Spleen (tissue), 11 donors: Measurements from ENCODE around the gene GRIP1. TPM values are rescaled to one million over a fixed set of nuclear protein-coding genes. Genes with fewer than 3 reads are reported as not detected.

Experiments
- DNase-seq: peaks from one replicate; pipeline ENCODE4 v3.0.0-alpha.2; 2020
- H3K27ac ChIP-seq, 8 donors: fragments of 200-600 bp; sonication (generic) in 7 of 8; 1 replicate in 4 of 8; 2 replicates in 4 of 8; pipeline versions ENCODE4 v1.5.0 to v1.8.0; 2016 to 2021; ENCODE audit warnings: inconsistent platforms in 4 of 8, mild to moderate bottlenecking in 4 of 8, moderate library complexity in 1 of 8
- H3K27me3 ChIP-seq, 7 donors: fragments of 200-600 bp; sonication (generic) in 6 of 7; replicated peaks in 1 of 7; 1 replicate in 4 of 7; 2 replicates in 3 of 7; pipeline versions ENCODE4 v1.5.0 to v1.8.0; 2016 to 2021; ENCODE audit warnings: inconsistent platforms in 3 of 7, mild to moderate bottlenecking in 1 of 7
- H3K36me3 ChIP-seq, 6 donors: fragments of 200-600 bp; sonication (generic) in 5 of 6; 1 replicate in 4 of 6; 2 replicates in 2 of 6; pipeline versions ENCODE4 v1.5.0 to v1.8.0; 2016 to 2021; ENCODE audit warnings: inconsistent platforms in 2 of 6
- H3K4me1 ChIP-seq, 6 donors: fragments of 200-600 bp; sonication (generic) in 5 of 6; 1 replicate in 3 of 6; 2 replicates in 3 of 6; pipeline versions ENCODE4 v1.5.0 to v1.8.0; 2016 to 2021; ENCODE audit warnings: inconsistent platforms in 3 of 6
- H3K4me3 ChIP-seq, 8 donors: fragments of 200-600 bp; sonication (generic) in 7 of 8; 1 replicate in 4 of 8; 2 replicates in 4 of 8; pipeline versions ENCODE4 v1.5.0 to v1.8.0; 2016 to 2021; ENCODE audit warnings: inconsistent platforms in 4 of 8, mild to moderate bottlenecking in 4 of 8, moderate library complexity in 2 of 8
- H3K9me3 ChIP-seq, 8 donors: fragments of 200-600 bp; sonication (generic) in 7 of 8; 1 replicate in 4 of 8; 2 replicates in 4 of 8; pipeline versions ENCODE4 v1.5.0 to v1.8.0; 2016 to 2021; ENCODE audit warnings: inconsistent platforms in 4 of 8
- CTCF ChIP-seq, 11 experiments: fragments of 200-600 bp in 7 of 11; fragments of 450-650 bp in 4 of 11; sonication (generic) in 4 of 11; IDR thresholded peaks in 8 of 11; conservative IDR thresholded peaks in 3 of 11; 1 replicate in 7 of 11; 2 replicates in 4 of 11; pipeline versions ENCODE4 v1.4.0 to v1.8.0; 2016 to 2021; ENCODE audit warnings: antibody characterized with exemption in 11 of 11, inconsistent platforms in 4 of 11, mild to moderate bottlenecking in 1 of 11
- POLR2A ChIP-seq, 3 donors: fragments of 450-650 bp; IDR thresholded peaks; one replicate each; pipeline ENCODE4 v1.5.1; 2017; ENCODE audit warnings: antibody characterized with exemption in 3 of 3, mild to moderate bottlenecking in 1 of 3
- POLR2AphosphoS5 ChIP-seq, 3 donors: sonication (generic); formaldehyde crosslinking; IDR thresholded peaks; one replicate each; pipeline ENCODE4 v1.5.1; 2017; ENCODE audit warnings: antibody characterized with exemption in 3 of 3
- WGBS, 5 donors: extraction: QIAGEN DNeasy Blood & Tissue Kit in 3 of 5; methylation state at CpG; one replicate each; pipeline versions ENCODE4 v1.1.5 to v1.1.7; 2013 to 2018; 5-methylcytosine and 5-hydroxymethylcytosine counted together
- intact Hi-C: fragments of 100-400 bp; cut with DNase I; formaldehyde crosslinking; loops from one replicate; pipeline ENCODE4 v1.15.0; 2023; ENCODE audit warnings: low total_unique reads
- polyA plus RNA-seq, 3 donors: library from polyadenylated mRNA; stranded (reverse); fragments of 200-250 nt; gene quantifications; one replicate each; pipeline ENCODE4 v1.2.1, GENCODE V29; 2013
- total RNA-seq, 7 donors: library from RNA; depleted of rRNA in 3 of 7; stranded (reverse); fragments of >200 nt in 3 of 7; fragmentation: NEBNext Ultra II Directional in 4 of 7; extraction: Animal tissue kit (Norgen Biotek cat#: 25700) in 4 of 7; gene quantifications; one replicate each; pipeline versions ENCODE4 v1.1.0 to v1.2.1, GENCODE V29; 2016 to 2021
- donor health status: healthy with polysubstance abuse.
- donor health status: DM: no; HTN: no; CAD: no; lungs with moderate emphysema.
- donor health status: DM: no; HTN: no; CAD: no.
- donor health status: Bipolar disorder and iron deficiency.
- donor health status: healthy.
- donor health status: DM: no; HTN: no; CAD: no.
- donor health status: DM: yes; HTN: yes; CAD: no.

Gene GRIP1
- total and polyA plus RNA-seq, 10 donors, result 0.35 to 15.2 (median 4.8) TPM

- Histone ChIP-seq H3K4me1 (peaks cover 0 to 7% (median 0%) of the 10 kb centered on the region in 6 donors), H3K27me3 (peaks cover 0 to 8% (median 0%) of the 10 kb centered on the region in 7 donors), H3K27ac (no peak overlapping the region), H3K9me3 (no peaks in the 10 kb centered on the region), H3K36me3 (no peaks in the 10 kb centered on the region), H3K4me3 (no peak overlapping the region)
- WGBS, 5 donors, result 76 to 87% (median 83%) methylated on average over 4 of the region's 4 CpGs
- intact Hi-C loops, result loop anchor here (10.0 kb wide), 2 partner anchors 166 to 424 kb away; no protein-coding TSS in a partner anchor
- DNase-seq, result no peak
- TF ChIP-seq CTCF (IDR thresholded peaks at IDR 0.05 in 8 of 11, conservative IDR thresholded peaks at IDR 0.05 in 3 of 11), result no peak
- no peak for TF ChIP-seq POLR2AphosphoS5 (IDR thresholded peaks at IDR 0.05)
- no peak for TF ChIP-seq POLR2A (IDR thresholded peaks at IDR 0.05)
Observed at GRCh38 chr12:66698558-66698957, 19.7 kb upstream of the GRIP1 start.

- no peaks in the 10 kb centered on the region for H3K36me3 ChIP-seq
- TF ChIP-seq POLR2AphosphoS5 (IDR thresholded peaks at IDR 0.05) (no peak), CTCF (IDR thresholded peaks at IDR 0.05 in 8 of 11, conservative IDR thresholded peaks at IDR 0.05 in 3 of 11) (no peak), POLR2A (IDR thresholded peaks at IDR 0.05) (no peak)
- intact Hi-C loops, result loop anchor here (10.0 kb wide), 2 partner anchors 167 to 423 kb away; no protein-coding TSS in a partner anchor
- DNase-seq, result no peak
- WGBS, 5 donors, result 54 to 77% (median 73%) methylated on average over 3 of the region's 3 CpGs
- H3K27me3 ChIP-seq, result peaks cover 0 to 8% (median 0%) of the 10 kb centered on the region in 7 donors
- H3K9me3 ChIP-seq, result no peaks in the 10 kb centered on the region
- no peak overlapping the region for H3K4me3 ChIP-seq
- no peak overlapping the region for H3K27ac ChIP-seq
- H3K4me1 ChIP-seq, result peaks cover 0 to 17% (median 2%) of the 10 kb centered on the region in 6 donors
Observed at GRCh38 chr12:66697404-66697803, 18.5 kb upstream of the GRIP1 start.

- 72 to 91% (median 81%) methylated on average over 5 of the region's 5 CpGs for WGBS, 5 donors
- H3K4me1 ChIP-seq, result peaks cover 0 to 29% (median 11%) of the 10 kb centered on the region in 6 donors
- no peak overlapping the region for H3K27ac ChIP-seq
- H3K9me3 ChIP-seq, result no peaks in the 10 kb centered on the region
- TF ChIP-seq POLR2AphosphoS5 (IDR thresholded peaks at IDR 0.05) (no peak), CTCF (IDR thresholded peaks at IDR 0.05 in 8 of 11, conservative IDR thresholded peaks at IDR 0.05 in 3 of 11) (no peak), POLR2A (IDR thresholded peaks at IDR 0.05) (no peak)
- intact Hi-C loops, result loop anchor here (10.0 kb wide), 2 partner anchors 170 to 420 kb away; no protein-coding TSS in a partner anchor
- peaks cover 0 to 3% (median 0%) of the 10 kb centered on the region in 7 donors for H3K27me3 ChIP-seq
- no peak overlapping the region for H3K4me3 ChIP-seq
- no peak for DNase-seq
- no peaks in the 10 kb centered on the region for H3K36me3 ChIP-seq
Observed at GRCh38 chr12:66694666-66695613, 16.1 kb upstream of the GRIP1 start.
